Fibroblast of lung (primary cell): ENCODE measurements around the gene UGT8. TPM values are rescaled to one million over a fixed set of nuclear protein-coding genes. Genes with fewer than 3 reads are reported as not detected.

Experiments used
- DNase-seq, 2 donors: peaks; one replicate each; pipeline versions ENCODE4 v3.0.0 to v3.0.0-alpha.2; 2010; ENCODE audit warnings: low read depth in 2 of 2
- H2AFZ ChIP-seq: 2 replicates; pipeline ENCODE4 v1.5.1; 2012; ENCODE audit warnings: low read length, control low read depth, inconsistent platforms
- H3K27ac ChIP-seq: 2 replicates; pipeline ENCODE4 v1.5.1; 2011; ENCODE audit warnings: low read length, control low read depth; ENCODE audit not compliant: insufficient read depth
- H3K27me3 ChIP-seq: 2 replicates; pipeline ENCODE4 v1.5.1; 2011; ENCODE audit warnings: mild to moderate bottlenecking, low read length; ENCODE audit not compliant: control insufficient read depth, insufficient read depth
- H3K36me3 ChIP-seq: 2 replicates; pipeline ENCODE4 v1.5.1; 2011; ENCODE audit warnings: low read length; ENCODE audit not compliant: control insufficient read depth, insufficient read depth
- H3K4me1 ChIP-seq: 2 replicates; pipeline ENCODE4 v1.5.1; 2011; ENCODE audit warnings: low read length; ENCODE audit not compliant: control insufficient read depth, insufficient read depth; ENCODE audit errors: extremely low read depth
- H3K4me2 ChIP-seq: 2 replicates; pipeline ENCODE4 v1.5.1; 2011; ENCODE audit warnings: low read length, control low read depth; ENCODE audit not compliant: insufficient read depth; ENCODE audit errors: extremely low read depth
- H3K4me3 ChIP-seq, 4 experiments: fragments of 200-600 bp in 1 of 4; sonication (generic) in 1 of 4; replicated peaks in 1 of 4; 2 replicates each; pipeline ENCODE4 v1.5.1; 2011 to 2016; ENCODE audit warnings: low read length in 4 of 4, low read depth in 3 of 4, mild to moderate bottlenecking in 3 of 4, control low read depth in 2 of 4, inconsistent platforms in 1 of 4, mixed read lengths in 1 of 4; ENCODE audit not compliant: insufficient read depth in 1 of 4; ENCODE audit errors: control extremely low read depth in 1 of 4
- H3K79me2 ChIP-seq: 2 replicates; pipeline ENCODE4 v1.5.1; 2012; ENCODE audit warnings: mild to moderate bottlenecking, low read length, inconsistent platforms; ENCODE audit not compliant: control insufficient read depth, insufficient read depth
- H3K9ac ChIP-seq: 2 replicates; pipeline ENCODE4 v1.5.1; 2011; ENCODE audit warnings: mild to moderate bottlenecking, low read length, control low read depth; ENCODE audit not compliant: insufficient read depth
- H3K9me3 ChIP-seq: 2 replicates; pipeline ENCODE4 v1.5.1; 2012; ENCODE audit warnings: low read depth, low read length; ENCODE audit not compliant: control insufficient read depth, insufficient read depth
- H4K20me1 ChIP-seq: 2 replicates; pipeline ENCODE4 v1.5.1; 2011; ENCODE audit warnings: low read length; ENCODE audit not compliant: control insufficient read depth, insufficient read depth; ENCODE audit errors: extremely low read depth
- CTCF ChIP-seq, 2 donors: IDR thresholded peaks in 1 of 2; conservative IDR thresholded peaks in 1 of 2; 1 replicate in 1 of 2; 2 replicates in 1 of 2; pipeline ENCODE4 v1.5.1; 2011 to 2012; ENCODE audit warnings: low read length in 2 of 2, control low read depth in 1 of 2, inconsistent platforms in 1 of 2, low read depth in 1 of 2, mild to moderate bottlenecking in 1 of 2
- EZH2 ChIP-seq: IDR thresholded peaks from 2 replicates; pipeline ENCODE4 v1.5.1; 2012; ENCODE audit warnings: low read length, control low read depth, mild to moderate bottlenecking; ENCODE audit errors: missing control alignments
- polyA plus RNA-seq, 2 donors: library from polyadenylated mRNA; depleted of rRNA in 1 of 2; stranded (reverse) in 1 of 2; unstranded in 1 of 2; fragments of >200 nt; gene quantifications; 2 replicates each; pipeline ENCODE4 v1.2.1, GENCODE V29; 2011 to 2012; ENCODE audit warnings: missing spikeins in 1 of 2
- total RNA-seq: library from RNA; depleted of rRNA; stranded (reverse); fragments of >200 nt; gene quantifications from 2 replicates; pipeline ENCODE4 v1.2.1, GENCODE V29; 2014

Gene UGT8
- total and polyA plus RNA-seq, 2 donors (not counting 1 experiment from before 2014, with no cell fraction given): under 0.01 TPM; not detected in 1

- TF ChIP-seq CTCF (conservative IDR thresholded peaks at IDR 0.05 in 1 of 2, IDR thresholded peaks at IDR 0.05 in 1 of 2; ENCODE audit: low read depth in 1 of 2, low read length in 2 of 2): no peak
- no peak for TF ChIP-seq EZH2
- Histone ChIP-seq H3K9ac (no peak overlapping the region), H4K20me1 (no peaks in the 10 kb centered on the region), H3K79me2 (no peaks in the 10 kb centered on the region), H3K4me3 (no peak overlapping the region), H2AFZ (no peak overlapping the region), H3K36me3 (no peaks in the 10 kb centered on the region), H3K4me2 (no peak overlapping the region), H3K4me1 (no peaks in the 10 kb centered on the region), H3K27ac (no peak overlapping the region), H3K27me3 (peaks cover 25% of the 10 kb centered on the region), H3K9me3 (no peaks in the 10 kb centered on the region)
- no peak for DNase-seq
Observed at GRCh38 chr4:114597410-114598115, 1.0 kb upstream of the UGT8 start.

GRCh38 chr4:114599231-114599902 lies 760 bp downstream of the UGT8 start:
- Histone ChIP-seq H3K9ac (no peak overlapping the region), H3K79me2 (no peaks in the 10 kb centered on the region), H3K27me3 (peaks cover 25% of the 10 kb centered on the region), H2AFZ (no peak overlapping the region), H3K4me2 (peak overlapping the region; percentile 59), H3K36me3 (no peaks in the 10 kb centered on the region), H3K27ac (no peak overlapping the region), H3K4me1 (no peaks in the 10 kb centered on the region), H3K4me3 (peak overlapping the region in 3 of 4 experiments; percentile 23 to 54 (median 35)), H3K9me3 (no peaks in the 10 kb centered on the region), H4K20me1 (no peaks in the 10 kb centered on the region)
- peak; percentile 12 to 13 for DNase-seq
- TF ChIP-seq EZH2: peak; percentile 75
- TF ChIP-seq CTCF (conservative IDR thresholded peaks at IDR 0.05 in 1 of 2, IDR thresholded peaks at IDR 0.05 in 1 of 2; ENCODE audit: low read depth in 1 of 2, low read length in 2 of 2): no peak

GRCh38 chr4:114599903-114600552 lies 1.4 kb downstream of the UGT8 start:
- no peak overlapping the region for H3K27ac ChIP-seq
- H4K20me1 ChIP-seq: no peaks in the 10 kb centered on the region
- H3K4me1 ChIP-seq: no peaks in the 10 kb centered on the region
- H3K9me3 ChIP-seq: no peaks in the 10 kb centered on the region
- TF ChIP-seq CTCF (conservative IDR thresholded peaks at IDR 0.05 in 1 of 2, IDR thresholded peaks at IDR 0.05 in 1 of 2; ENCODE audit: low read depth in 1 of 2, low read length in 2 of 2) (no peak), EZH2 (no peak)
- no peak for DNase-seq
- H2AFZ ChIP-seq: no peak overlapping the region
- H3K9ac ChIP-seq: no peak overlapping the region
- peak overlapping the region in 1 of 4 experiments; percentile 54 for H3K4me3 ChIP-seq
- H3K36me3 ChIP-seq: no peaks in the 10 kb centered on the region
- no peaks in the 10 kb centered on the region for H3K79me2 ChIP-seq
- H3K4me2 ChIP-seq: no peak overlapping the region
- H3K27me3 ChIP-seq: peaks cover 25% of the 10 kb centered on the region
